PC-9 (cell line): ENCODE results near the gene PALM.

Experiments
- EZH2 ChIP-seq: fragments of 200-600 bp; sonication (generic); IDR thresholded peaks from 2 replicates; pipeline ENCODE4 v1.8.0; 2017; ENCODE audit warnings: antibody characterized with exemption, low read depth
- TF ChIP-seq, protein P1 (sequence below): fragments of 200-600 bp; sonication (generic); conservative IDR thresholded peaks from 2 replicates; pipeline ENCODE4 v1.6.1; 2017; ENCODE audit warnings: mixed run types, antibody characterized with exemption, mild to moderate bottlenecking, moderate library complexity

GRCh38 chr19:746208-746819 is 37.6 kb downstream of the PALM start:
- TF ChIP-seq, protein P1, sequence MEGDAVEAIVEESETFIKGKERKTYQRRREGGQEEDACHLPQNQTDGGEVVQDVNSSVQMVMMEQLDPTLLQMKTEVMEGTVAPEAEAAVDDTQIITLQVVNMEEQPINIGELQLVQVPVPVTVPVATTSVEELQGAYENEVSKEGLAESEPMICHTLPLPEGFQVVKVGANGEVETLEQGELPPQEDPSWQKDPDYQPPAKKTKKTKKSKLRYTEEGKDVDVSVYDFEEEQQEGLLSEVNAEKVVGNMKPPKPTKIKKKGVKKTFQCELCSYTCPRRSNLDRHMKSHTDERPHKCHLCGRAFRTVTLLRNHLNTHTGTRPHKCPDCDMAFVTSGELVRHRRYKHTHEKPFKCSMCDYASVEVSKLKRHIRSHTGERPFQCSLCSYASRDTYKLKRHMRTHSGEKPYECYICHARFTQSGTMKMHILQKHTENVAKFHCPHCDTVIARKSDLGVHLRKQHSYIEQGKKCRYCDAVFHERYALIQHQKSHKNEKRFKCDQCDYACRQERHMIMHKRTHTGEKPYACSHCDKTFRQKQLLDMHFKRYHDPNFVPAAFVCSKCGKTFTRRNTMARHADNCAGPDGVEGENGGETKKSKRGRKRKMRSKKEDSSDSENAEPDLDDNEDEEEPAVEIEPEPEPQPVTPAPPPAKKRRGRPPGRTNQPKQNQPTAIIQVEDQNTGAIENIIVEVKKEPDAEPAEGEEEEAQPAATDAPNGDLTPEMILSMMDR, result no peak
- no peak for TF ChIP-seq EZH2
